Activated CD4-positive, alpha-beta T cell treated with anti-CD3 and anti-CD28 coated beads, Interleukin-2, amount 50 U/mL, for 1 hour (primary cell): ENCODE results near the gene AKAP10.
"Not testable (repeated sequence)": the region's sequence is repeated elsewhere in the genome, so short reads cannot be mapped to it uniquely, and the experiment has no call there.

ENCODE experiments used
- DNase-seq: peaks from one replicate; pipeline ENCODE4 v3.0.0-alpha.2; 2020

The AKAP10 gene

DNA sequence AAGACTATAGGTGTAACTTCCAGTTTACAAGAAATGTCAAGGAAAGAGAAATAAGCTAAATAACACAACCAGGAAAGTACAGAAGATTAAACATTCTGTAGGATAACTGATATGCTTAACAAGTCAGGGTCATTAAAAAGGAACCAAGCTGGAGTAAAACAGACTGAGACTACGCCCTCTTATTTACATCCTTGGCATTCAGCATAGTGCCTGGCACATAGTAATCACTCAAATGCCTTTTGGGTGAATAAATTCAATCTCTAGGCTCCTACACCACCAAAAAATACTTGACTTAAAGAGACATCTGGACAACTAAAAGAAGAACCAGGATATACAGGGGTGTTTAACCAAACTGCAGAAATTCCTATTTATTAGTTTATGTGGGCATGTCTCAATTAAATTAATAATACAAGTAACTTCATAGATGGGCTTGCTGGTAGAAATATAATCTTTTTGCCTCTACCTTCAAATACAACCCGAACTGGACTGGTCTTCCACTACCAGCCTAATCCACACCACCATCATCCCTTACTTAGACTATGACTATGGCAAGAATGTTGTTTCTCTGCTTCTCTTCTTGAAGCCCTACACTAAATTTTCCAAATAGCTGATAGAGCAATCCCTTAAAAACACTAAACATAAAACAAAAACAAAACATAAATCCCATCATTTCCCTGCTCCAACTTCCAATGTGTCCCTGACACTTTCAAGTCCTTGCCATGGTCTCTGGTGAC, 62.2 kb downstream of the AKAP10 start:
- no peak for DNase-seq

DNA sequence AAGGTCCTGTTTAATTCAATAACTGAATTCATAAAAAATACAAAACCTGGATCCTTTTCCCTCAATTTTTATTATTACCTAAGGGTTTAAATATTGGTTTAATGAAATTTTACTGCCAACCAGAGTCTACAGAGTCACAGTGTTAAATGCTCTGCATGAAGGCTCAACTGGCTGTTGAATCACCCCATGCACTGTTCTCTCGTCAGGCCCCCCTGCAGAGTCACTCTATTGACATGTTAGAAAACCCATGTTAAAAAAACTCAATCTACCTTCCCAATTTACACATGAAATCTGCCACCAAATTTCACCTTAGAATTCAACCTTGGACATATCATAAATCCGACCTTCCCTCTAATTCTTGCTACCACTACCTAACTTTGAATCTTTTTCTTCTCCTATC, 66.6 kb downstream of the AKAP10 start:
- no peak for DNase-seq

DNA sequence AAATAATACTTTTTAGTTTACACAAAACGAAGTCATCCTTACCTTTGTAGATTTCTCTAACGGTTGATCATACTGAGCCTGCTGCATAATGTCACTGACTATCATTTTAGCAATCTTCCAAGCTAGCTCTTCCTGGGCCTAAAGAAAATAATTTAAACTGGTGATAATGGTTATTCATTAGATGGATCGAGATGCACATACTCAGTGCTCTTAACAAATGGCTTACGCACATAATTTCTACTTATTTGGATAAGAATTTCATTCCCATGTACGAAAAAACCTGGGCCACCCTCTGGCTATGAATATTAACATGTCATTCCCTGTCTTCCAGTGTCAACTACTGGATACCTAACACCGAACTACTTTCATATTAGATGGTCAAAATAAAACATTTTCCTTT, 68.5 kb downstream of the AKAP10 start:
- DNase-seq = no peak

DNA sequence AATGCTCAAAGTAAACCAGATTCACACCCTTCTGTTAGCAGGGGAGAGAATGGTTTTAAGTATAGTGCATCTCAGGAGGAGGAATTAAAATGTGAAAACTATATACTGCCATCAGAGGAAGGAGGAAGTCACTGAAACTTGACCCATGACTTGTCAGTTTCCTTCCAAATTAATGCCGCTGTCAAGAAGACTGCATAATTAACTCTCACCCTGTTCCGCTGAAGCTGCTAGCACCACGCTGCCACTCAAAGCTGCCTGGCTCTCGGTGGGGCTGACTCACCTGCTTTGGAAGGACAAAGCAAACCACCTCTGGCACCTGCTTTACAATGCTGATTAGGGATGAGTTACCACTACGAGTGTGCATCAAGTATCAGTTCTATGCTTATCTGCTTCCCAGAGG, 72.1 kb downstream of the AKAP10 start:
- DNase-seq = no peak

DNA sequence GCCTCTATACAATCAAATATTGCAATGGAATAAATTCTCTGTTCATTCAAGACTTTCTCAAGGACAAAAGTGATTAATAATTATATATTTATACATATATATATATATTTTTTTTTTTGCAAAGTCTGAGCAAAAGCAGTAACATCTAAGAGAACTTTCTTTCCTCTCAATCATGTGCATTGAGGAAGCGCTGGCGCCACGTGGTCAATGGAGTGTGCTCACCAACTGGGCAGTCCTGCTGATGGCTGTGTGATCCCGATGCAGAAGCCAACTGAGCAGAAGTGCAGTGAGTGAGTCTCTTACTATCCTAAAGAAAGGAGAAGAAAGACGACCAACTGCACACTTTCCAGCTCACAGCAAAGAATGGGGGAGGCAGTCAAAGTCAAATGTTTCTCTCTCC, 72.7 kb downstream of the AKAP10 start:
- DNase-seq = no peak

DNA sequence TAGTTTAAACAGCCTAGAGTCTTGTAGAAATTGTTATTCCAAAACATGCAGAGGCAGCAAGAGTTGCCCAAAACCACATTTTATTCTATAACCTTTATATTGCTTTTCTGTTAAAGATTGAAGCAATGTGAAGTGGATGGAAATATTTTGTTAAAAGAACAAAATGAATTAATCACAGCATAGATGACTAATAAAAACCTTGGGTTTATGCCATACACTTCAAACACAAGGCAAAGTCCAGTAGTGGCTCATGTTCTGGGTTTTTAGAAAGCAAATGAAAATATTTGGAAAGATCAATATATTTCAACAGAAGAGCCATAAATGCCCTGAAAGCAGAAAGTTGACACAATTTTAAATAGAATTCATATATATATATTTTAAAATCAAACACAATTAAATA, 73.2 kb downstream of the AKAP10 start:
- DNase-seq = no peak

DNA sequence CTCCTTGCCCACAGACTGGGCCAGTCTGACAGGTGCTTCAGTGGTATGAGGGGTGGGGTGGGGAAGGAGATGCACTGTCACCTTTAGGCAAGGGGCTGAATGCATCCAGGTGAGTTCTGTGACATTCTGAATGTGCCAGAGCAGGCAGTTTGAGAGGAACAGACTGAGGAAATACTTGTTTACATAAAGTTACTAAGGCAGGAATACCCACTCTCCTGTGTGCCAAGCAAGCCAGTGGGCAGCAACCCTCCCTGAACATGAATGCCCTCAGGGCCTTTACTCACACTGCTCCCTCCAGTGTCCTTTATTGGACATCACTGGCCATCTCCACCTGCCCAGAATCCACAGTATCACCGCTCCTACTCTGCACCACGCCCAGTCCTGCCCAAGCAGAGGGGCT, 76.8 kb downstream of the AKAP10 start:
- no peak for DNase-seq

DNA sequence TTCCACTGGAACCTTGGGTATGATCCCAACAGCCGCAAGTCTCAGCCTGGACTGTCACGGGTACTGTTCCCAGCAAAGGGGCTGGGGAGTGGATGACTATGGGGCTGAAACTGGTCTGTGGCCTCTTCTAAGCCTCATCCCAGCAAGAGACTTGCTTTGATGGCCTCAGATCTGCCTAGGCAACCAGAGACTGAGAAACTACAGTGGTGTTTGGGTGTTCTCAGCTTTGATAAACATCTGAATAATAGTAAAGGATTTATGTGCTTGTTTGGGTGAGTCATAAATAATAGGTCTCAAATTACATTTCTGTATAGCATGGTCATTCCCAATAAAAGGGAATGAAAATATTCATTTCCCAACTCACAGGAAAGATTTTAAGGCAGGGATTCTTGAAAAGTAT, 79.7 kb downstream of the AKAP10 start:
- no peak for DNase-seq

DNA sequence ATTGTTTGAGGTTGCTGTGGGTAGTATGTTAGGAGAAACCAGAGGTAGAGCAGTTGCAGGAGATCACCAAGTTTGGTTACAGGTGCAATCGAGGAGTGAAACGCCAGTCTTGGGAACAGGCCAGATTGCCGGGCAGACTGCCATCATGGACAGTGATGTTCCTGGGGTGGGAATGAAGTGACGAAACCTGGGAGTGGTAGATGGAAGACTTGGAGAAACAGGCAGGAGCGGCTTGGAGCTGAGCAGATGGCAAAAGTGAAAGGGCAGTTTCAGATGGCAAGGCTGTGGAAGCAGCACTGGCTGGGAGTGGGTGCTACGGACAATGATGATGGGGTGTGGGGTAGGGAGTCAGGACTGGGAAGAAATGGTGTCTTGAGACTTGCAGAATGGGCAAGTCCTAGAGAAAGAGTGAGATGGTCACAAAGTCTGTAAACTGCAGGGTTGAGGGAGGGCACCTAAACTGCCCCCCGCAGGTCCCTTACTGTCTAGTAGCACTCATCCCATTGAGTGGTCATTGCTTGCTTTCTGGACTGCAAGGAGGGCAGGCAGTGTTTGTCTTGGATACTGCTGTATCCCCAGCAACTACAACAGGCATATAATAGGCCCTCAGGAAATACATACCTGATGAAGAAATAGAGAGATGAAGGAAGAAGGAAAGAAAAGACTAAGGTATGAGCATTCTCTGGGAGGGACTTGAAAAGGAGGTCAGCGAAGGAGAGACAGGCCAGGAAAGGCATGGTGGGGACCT, 80.4 kb downstream of the AKAP10 start:
- DNase-seq = no peak

DNA sequence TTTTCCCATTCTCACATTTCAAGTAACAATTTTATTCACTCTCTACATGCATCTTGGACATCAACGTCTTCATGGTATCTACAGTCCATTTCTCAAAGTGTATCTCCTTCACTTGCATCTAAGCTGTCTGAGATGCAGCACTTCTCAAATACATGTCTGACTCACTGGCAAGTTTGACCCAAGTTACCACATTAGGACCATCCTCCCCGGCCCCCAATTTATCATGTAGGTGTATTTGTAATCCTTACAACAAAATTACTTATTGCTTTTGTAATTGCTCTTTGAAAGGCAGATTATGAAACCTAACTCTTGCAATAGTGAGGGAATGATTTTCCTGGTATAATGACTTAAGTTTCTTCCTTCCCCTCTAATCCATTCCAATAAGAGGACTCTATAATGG, 80.9 kb downstream of the AKAP10 start:
- DNase-seq = no peak

DNA sequence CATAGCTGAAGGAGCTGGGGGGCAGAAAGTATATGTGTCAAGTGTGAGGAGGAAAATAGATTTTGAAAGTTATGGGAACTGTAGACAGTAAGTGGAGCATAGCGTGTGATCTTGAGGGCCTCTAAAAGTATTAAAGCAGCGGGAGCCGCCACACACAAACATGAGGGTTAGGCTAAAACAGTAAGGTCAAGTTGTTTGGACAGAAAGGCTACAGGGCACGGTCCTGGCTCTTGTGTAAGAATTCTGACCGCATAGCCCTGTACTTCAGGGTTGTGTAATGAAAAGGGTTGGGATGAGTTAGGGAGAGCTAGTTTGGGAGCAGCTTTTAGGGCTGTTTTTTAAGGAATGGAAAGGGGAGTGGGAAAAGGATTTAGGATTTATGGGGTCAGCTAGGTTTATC, 87.1 kb downstream of the AKAP10 start:
- DNase-seq = not testable (repeated sequence)

DNA sequence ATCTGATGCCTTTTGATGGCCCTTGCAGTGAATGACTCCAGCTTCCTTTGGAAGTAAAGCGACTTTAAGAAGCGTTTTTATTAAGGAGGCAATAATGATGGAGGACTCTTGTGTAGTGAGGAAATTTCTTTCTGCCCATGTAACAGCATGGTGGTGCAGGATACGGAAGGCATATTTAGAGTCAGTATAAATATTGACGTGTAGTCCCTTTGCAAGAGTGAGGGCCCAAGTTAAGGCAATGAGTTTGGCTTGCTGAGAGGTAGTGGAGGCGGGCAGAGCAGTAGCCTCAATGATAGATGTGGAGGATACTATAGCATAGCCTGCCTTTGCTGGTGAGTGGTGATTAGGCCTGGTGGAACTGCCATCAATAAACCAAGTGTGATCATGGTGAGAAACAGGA, 87.6 kb downstream of the AKAP10 start:
- not testable (repeated sequence) for DNase-seq

DNA sequence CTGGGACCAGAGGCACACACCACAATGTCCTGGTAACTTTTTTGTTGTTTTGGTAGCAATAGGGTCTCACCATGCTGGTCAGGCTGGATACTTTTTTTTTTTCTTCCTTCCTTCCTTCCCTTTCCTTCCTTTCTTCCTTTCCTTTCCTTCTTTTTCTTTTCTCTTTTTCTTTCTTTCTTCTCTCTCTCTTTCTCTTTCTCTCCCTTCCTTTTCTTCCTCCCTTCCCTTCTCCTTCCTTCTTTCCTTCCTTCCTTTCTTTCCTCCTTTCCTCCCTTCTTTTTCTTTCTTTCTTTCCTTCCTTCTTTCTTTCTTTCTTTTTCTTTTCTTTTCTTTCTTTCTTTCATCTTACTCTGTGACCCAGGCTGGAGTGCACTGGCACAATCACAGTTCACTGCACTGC, 91.5 kb downstream of the AKAP10 start:
- no peak for DNase-seq

DNA sequence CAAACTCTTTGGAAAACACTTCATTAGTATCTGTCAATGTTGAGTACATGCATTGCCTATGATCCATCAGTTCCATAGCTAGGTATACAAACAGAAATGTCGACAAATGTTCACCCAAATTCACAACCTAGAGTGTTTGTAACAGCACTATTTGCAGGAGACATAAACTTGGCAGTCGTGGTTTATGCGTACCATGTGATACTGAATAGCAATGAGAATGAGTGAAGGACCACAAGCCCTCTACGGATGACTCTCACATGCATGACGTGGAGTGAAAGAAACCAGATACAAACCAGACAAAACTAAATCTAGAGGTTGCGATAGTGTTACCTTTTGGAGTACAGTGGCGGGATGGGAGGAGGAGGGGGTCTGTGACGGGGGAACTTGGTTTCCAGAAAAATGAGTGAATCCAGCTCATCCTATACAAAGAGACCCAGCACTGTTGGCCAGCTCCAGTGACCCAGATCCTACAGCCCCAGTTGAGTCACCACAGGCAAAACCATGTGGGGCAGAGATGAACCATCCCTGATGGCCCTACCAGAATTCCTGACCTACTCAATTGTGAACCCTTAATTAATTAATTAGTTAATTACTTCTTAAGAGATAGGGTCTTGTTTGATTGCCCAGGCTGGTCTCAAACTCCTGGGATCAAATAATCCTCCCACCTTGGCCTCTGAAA, 94.0 kb downstream of the AKAP10 start:
- no peak for DNase-seq

DNA sequence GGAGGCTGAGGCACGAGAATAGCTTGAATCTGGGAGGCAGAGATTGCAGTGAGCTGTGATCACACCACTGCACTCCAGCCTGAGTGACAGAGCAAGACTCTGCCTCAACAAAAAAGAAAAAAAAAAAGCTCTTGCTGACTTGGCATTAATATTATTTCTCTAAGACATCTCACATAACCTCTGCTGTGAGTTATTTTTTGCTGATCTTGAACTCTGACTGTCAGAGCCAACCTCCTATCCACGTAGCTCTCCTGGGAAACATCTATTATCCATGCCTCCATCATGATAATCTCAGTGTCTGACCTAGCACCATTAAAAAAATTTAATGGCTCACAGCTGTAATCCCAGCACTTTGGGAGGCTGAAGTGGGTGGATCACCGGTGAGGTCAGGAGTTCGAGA, 97.2 kb downstream of the AKAP10 start:
- no peak for DNase-seq

DNA sequence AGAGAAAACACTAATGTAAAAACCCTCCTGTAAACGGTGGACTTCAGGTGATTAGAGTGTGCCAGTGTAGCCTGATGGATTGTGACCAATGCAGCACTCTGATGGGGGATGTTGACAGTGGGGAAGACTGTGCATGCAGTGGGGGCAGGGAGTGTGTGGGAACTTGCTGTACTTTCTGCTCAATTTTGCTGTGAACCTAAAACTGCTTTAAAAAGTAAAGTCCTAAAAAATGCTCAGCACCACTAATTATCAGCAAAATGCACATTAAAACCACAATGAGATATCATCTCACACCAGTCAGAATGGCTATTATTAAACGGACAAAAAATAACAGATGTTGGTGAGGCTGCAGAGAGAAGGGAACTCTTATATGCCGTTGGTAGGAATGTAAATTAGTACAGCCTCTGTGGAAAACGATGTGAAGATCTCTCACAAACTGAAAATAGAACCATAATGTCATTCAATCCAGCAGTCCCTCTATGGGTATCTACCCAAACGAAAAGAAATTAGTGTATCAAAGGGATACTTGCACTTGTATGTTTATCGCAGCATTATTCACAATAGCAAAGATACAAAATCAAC, 100.2 kb downstream of the AKAP10 start:
- no peak for DNase-seq

DNA sequence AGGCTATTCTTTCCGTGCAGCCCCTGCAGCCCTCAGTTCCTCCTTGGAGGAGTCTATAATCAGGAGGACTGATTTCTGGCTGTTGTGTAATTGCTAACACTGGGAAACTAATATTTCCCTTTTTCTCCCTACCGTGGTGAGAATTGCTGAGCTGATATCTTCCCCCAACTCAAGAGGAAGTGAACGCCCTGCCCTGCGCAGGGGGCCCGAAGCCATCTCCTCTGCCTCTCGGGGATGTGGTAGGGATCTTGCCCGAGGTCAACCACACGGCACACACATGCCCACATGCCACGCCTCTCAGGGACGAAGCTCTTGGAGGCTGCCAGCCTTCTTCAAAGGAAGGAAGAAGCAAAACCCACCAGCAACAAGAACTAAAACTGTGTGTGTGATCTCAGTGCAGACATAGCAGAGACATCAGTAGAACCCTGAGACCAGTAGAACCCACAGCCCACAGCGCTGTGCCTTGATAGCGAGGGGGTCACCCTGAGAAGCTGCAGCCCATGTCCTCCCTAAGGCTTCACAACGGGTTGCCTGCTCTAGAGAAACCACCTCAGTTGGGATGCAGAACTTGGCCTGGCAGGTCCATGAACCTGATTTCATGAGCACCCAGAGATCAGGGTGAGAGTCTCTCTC, 101.0 kb downstream of the AKAP10 start:
- peak; percentile 14 for DNase-seq

DNA sequence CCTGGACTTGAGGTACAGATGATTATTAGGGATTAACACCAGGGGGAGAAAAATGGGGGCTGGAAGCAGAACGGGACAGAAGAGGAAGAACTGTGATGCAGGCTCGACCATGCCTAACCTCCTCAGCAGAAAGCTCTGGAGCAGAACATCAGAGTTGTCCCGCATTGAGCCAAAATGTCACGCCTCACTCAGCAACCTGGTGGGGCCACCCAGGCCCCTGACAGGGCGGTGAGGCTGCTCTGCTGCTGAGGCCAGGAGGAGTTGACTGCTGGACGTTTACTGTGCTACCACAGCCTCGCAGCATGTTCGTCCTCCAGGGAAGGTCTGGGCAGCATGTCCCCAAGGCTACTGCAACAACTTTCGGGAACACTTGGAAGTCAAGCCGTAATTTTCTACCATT, 103.4 kb downstream of the AKAP10 start:
- no peak for DNase-seq

DNA sequence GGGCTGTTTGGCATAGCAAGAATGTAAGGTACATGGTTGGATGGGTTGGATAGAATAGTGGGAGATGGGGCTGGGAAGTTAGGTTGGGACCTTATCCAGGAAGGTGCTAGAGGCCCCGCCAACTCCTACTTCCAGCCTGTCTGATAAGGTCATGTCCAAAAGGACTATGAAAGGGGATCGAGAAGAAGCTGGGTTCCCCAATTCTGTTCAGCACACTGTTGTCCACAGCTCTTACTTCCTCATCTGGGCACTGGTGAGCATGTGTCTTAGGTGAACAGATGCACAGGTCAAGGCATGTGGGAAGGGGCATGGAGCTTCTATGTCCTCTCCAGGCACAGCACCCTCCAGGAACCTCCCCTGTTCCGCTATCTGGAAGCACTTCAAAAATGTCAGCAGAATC, 104.3 kb downstream of the AKAP10 start:
- no peak for DNase-seq

DNA sequence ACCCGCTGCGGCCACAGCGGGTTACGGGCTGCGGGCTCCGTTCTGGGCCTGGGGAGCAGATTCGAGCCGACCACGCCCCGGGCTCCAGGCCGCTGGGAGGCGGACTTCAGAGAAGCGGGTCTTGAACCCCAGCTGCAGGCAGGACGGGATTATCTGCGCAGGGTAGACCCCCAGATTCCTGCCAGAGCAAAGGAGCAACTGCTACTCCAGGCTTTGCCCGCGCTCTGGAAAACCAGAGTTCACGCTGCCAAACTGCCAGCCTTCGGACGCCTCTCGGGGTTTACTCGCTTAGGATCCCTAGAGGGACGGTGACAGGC, 109.6 kb downstream of the AKAP10 start:
- DNase-seq = peak; percentile 3

DNA sequence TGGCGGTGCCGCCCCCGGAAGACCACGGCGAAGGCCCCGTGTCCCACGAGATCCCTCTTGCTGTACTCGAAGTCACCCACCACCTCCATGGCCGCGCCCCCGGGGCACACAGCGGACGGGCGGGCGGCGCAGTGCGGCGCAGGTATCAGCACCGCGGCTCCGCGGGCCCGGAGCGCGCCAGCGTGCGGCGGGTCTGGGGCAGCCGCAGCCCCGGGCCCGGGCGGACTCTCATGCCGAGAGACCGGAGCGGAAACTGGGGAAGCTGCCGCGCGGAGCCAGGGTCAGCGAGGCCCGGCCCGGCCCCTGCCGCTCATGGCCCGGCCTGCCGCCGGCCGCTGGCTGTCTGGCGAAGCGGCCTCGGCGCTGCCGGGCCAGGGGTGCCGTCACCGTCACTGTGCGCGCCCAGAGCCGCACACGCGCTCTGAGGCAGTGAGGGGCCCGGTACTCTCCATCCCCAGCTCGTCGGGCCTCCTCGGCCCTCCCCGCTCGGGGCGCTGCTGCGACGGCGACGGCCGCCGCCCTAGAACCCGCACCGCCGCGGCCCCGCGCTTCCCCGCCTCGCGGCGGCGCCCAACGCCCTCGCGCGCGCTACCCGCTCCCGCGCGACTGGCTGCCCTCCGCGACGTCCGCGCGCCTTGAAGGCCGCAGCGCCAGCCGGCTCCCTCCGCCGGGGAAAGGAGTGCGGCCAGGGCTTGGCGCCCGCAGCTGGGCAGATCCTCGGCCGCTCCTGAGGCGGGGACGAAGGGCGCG, 110.1 kb downstream of the AKAP10 start, which contains the start of gene ULK2:
Gene ULK2, minus strand, starts transcription at position 608 of the 750 bp plus-strand sequence. Its CDS starts 519 bp downstream, at position 89.
- peak; percentile 39 for DNase-seq

DNA sequence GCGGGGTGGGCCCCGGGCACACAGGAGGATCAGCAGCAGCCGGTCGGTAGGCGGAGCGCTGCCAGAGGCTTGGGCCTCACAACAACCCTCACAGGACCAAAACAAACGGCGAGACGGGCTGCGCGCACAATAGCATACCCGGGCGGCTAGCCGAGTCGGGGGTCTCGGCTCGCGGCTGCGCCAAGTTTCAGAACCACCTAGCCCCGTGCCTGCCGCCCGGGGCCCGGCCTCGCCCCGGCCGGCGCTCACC, 110.6 kb downstream of the AKAP10 start:
- peak; percentile 46 for DNase-seq

DNA sequence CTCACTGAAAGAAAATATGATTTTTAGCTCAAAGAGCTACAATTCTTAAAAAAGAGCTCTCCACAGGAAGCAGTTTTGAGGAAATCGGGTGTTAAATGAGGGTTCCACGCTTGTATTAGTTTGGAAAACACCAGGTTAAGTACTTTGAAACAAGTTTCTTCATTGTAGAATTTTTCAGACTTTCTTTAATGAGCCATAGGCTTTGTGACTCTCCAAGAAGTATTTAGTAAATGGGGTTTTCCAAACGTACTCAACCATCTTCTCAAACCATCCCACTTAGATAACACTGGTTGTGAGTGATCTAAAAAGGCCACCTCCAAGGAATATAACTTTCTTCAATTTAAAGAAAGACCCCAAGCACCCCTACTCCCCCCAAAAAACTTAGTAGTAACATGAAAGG, 112.6 kb downstream of the AKAP10 start:
- no peak for DNase-seq
